Measurements from ENCODE around the gene ADAM19.

GRCh38 chr5:157451806-157452205 is 123.8 kb downstream of the ADAM19 start:
- no peak for TF ChIP-seq CTCF (IDR thresholded peaks at IDR 0.05; ENCODE audit: low read depth, low read length)
- TF ChIP-seq EZH2phosphoT487 (IDR thresholded peaks at IDR 0.05; ENCODE audit: low read depth) = no peak

All from OCI-LY3 (cell line).